ENCODE results near the gene AGMO.

- no peak for TF ChIP-seq CTCF (IDR thresholded peaks at IDR 0.05)
- no peak for TF ChIP-seq POLR2A (IDR thresholded peaks at IDR 0.05)
These were observed 97.1 kb downstream of the AGMO start for GRCh38 chr7:15464667-15465121.

Measured in right lobe of liver (tissue), 4 donors.